Trophoblast cell (in vitro differentiated cells and primary cell): ENCODE data around the gene DRAXIN.

Experiments used
- DNase-seq, 2 donors: peaks; one replicate each; pipeline ENCODE4 v3.0.0-alpha.2; 2016
- H2AFZ ChIP-seq: 2 replicates; pipeline ENCODE4 v1.6.1; 2013; ENCODE audit warnings: low read length, moderate library complexity, mild to moderate bottlenecking; ENCODE audit not compliant: insufficient read depth, poor library complexity
- H2AK5ac ChIP-seq: 2 replicates; pipeline ENCODE4 v1.6.1; 2013; ENCODE audit warnings: mild to moderate bottlenecking, low read length
- H2BK120ac ChIP-seq: 2 replicates; pipeline ENCODE4 v1.6.1; 2013; ENCODE audit warnings: low read length, mild to moderate bottlenecking, moderate library complexity; ENCODE audit not compliant: insufficient read depth, poor library complexity
- H2BK12ac ChIP-seq: 2 replicates; pipeline ENCODE4 v1.6.1; 2013; ENCODE audit warnings: mild to moderate bottlenecking, low read length, moderate library complexity
- H2BK5ac ChIP-seq: 2 replicates; pipeline ENCODE4 v1.6.1; 2013; ENCODE audit warnings: low read length, low read depth, moderate library complexity, mild to moderate bottlenecking; ENCODE audit not compliant: poor library complexity
- H3K14ac ChIP-seq: 2 replicates; pipeline ENCODE4 v1.6.1; 2013; ENCODE audit warnings: mild to moderate bottlenecking, low read length
- H3K18ac ChIP-seq: 2 replicates; pipeline ENCODE4 v1.6.1; 2013; ENCODE audit warnings: mild to moderate bottlenecking, low read length
- H3K23ac ChIP-seq: 2 replicates; pipeline ENCODE4 v1.6.1; 2013; ENCODE audit warnings: low read length
- H3K27ac ChIP-seq: 2 replicates; pipeline ENCODE4 v1.5.1; 2013; ENCODE audit warnings: low read depth, mild to moderate bottlenecking, inconsistent platforms, low read length, moderate library complexity
- H3K27me3 ChIP-seq: 2 replicates; pipeline ENCODE4 v1.6.1; 2013; ENCODE audit warnings: inconsistent platforms, mild to moderate bottlenecking, low read length, moderate library complexity; ENCODE audit not compliant: insufficient read depth
- H3K36me3 ChIP-seq, 2 experiments: 1 replicate in 1 of 2; 2 replicates in 1 of 2; pipeline ENCODE4 v1.6.1; 2013; ENCODE audit warnings: low read length in 2 of 2, mild to moderate bottlenecking in 2 of 2, moderate library complexity in 1 of 2; ENCODE audit not compliant: insufficient read depth in 2 of 2, control insufficient read depth in 1 of 2
- H3K4ac ChIP-seq: 2 replicates; pipeline ENCODE4 v1.6.1; 2013; ENCODE audit warnings: low read depth, mild to moderate bottlenecking, low read length, moderate library complexity
- H3K4me1 ChIP-seq, 2 experiments: 1 replicate in 1 of 2; 2 replicates in 1 of 2; pipeline ENCODE4 v1.6.1; 2013; ENCODE audit warnings: low read length in 2 of 2, mild to moderate bottlenecking in 2 of 2, moderate library complexity in 1 of 2; ENCODE audit not compliant: insufficient read depth in 2 of 2, control insufficient read depth in 1 of 2
- H3K4me2 ChIP-seq: 2 replicates; pipeline ENCODE4 v1.6.1; 2013; ENCODE audit warnings: inconsistent platforms, mild to moderate bottlenecking, low read length, moderate library complexity
- H3K4me3 ChIP-seq: 2 replicates; pipeline ENCODE4 v1.5.1; 2013; ENCODE audit warnings: mild to moderate bottlenecking, low read depth, low read length, inconsistent platforms
- H3K79me1 ChIP-seq: one replicate; pipeline ENCODE4 v1.6.1; 2013; ENCODE audit warnings: low read length
- H3K79me2 ChIP-seq: 2 replicates; pipeline ENCODE4 v1.6.1; 2013; ENCODE audit warnings: low read length, mild to moderate bottlenecking; ENCODE audit not compliant: control insufficient read depth, insufficient read depth, poor library complexity
- H3K9ac ChIP-seq: 2 replicates; pipeline ENCODE4 v1.6.1; 2013; ENCODE audit warnings: mild to moderate bottlenecking, low read length
- H3K9me3 ChIP-seq: 2 replicates; pipeline ENCODE4 v1.6.1; 2013; ENCODE audit warnings: low read depth, mild to moderate bottlenecking, control low read depth, inconsistent platforms, low read length; ENCODE audit not compliant: insufficient read depth
- H4K12ac ChIP-seq: 2 replicates; pipeline ENCODE4 v1.6.1; 2013; ENCODE audit warnings: low read depth, mild to moderate bottlenecking, low read length, moderate library complexity
- H4K8ac ChIP-seq: 2 replicates; pipeline ENCODE4 v1.6.1; 2013; ENCODE audit warnings: low read depth, mild to moderate bottlenecking, low read length, moderate library complexity
- H4K91ac ChIP-seq: one replicate; pipeline ENCODE4 v1.6.1; 2013; ENCODE audit warnings: low read depth, mild to moderate bottlenecking, low read length, moderate library complexity
- WGBS: extraction: QIAGEN DNeasy Blood & Tissue Kit; methylation state at CpG from one replicate; pipeline ENCODE4 v1.1.7; 2013; ENCODE audit warnings: missing lambda C conversion rate; ENCODE audit not compliant: insufficient read length, insufficient coverage; ENCODE audit errors: extremely low coverage; 5-methylcytosine and 5-hydroxymethylcytosine counted together

Gene DRAXIN

GRCh38 chr1:11768821-11769220, 77.3 kb downstream of the DRAXIN start:
- no peak for DNase-seq
- Histone ChIP-seq H3K9ac (no peak overlapping the region), H3K27ac (no peak overlapping the region), H2BK120ac (no peak overlapping the region), H2BK12ac (no peak overlapping the region), H3K36me3 (no peaks in the 10 kb centered on the region), H3K9me3 (no peaks in the 10 kb centered on the region), H4K8ac (no peak overlapping the region), H3K23ac (no peak overlapping the region), H2AFZ (no peak overlapping the region), H3K18ac (no peak overlapping the region), H3K4ac (no peak overlapping the region), H3K79me2 (no peaks in the 10 kb centered on the region), H2BK5ac (no peak overlapping the region), H3K27me3 (no peaks in the 10 kb centered on the region), H3K14ac (no peak overlapping the region), H3K4me2 (no peak overlapping the region), H4K91ac (no peak overlapping the region), H3K4me3 (no peak overlapping the region), H4K12ac (no peak overlapping the region), H3K4me1 (no peaks in the 10 kb centered on the region), H3K79me1 (no peaks in the 10 kb centered on the region), H2AK5ac (no peak overlapping the region)
- WGBS, result no CpG with 5 or more reads among the region's 4 CpGs

- no peaks in the 10 kb centered on the region for H3K27me3 ChIP-seq
- H2AK5ac ChIP-seq, result no peak overlapping the region
- H3K14ac ChIP-seq, result no peak overlapping the region
- no peaks in the 10 kb centered on the region for H3K36me3 ChIP-seq
- DNase-seq, result no peak
- no peak overlapping the region for H4K8ac ChIP-seq
- H3K18ac ChIP-seq, result no peak overlapping the region
- no peak overlapping the region for H3K9ac ChIP-seq
- no peak overlapping the region for H2BK5ac ChIP-seq
- no CpG with 5 or more reads among the region's 4 CpGs for WGBS
- no peak overlapping the region for H3K4ac ChIP-seq
- H3K79me1 ChIP-seq, result no peaks in the 10 kb centered on the region
- no peaks in the 10 kb centered on the region for H3K9me3 ChIP-seq
- H4K91ac ChIP-seq, result no peak overlapping the region
- H2BK120ac ChIP-seq, result no peak overlapping the region
- no peak overlapping the region for H3K27ac ChIP-seq
- no peak overlapping the region for H2BK12ac ChIP-seq
- H3K4me3 ChIP-seq, result no peak overlapping the region
- no peak overlapping the region for H3K23ac ChIP-seq
- H3K79me2 ChIP-seq, result no peaks in the 10 kb centered on the region
- H4K12ac ChIP-seq, result no peak overlapping the region
- H2AFZ ChIP-seq, result no peak overlapping the region
- no peak overlapping the region for H3K4me2 ChIP-seq
- no peaks in the 10 kb centered on the region for H3K4me1 ChIP-seq
Measured at GRCh38 chr1:11769274-11769673, 77.8 kb downstream of the DRAXIN start.

DNA sequence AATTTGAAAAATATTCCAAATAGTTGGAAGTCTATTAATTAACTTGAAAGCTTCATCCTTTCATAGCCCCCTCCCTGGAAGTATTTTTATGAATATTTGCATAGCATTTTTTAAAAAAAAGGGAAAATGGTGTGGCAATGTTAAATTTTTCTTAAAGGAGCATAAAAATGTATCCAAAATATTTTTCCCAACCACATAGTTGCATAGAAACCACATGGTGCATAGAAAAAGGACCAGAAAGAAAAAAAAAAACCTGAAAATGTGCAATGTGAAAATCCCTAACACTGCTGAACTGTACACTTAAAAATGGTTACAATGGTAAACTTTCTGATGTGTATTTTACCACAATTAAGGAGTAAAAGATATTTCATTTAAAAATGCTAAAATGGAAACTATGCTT, 78.5 kb downstream of the DRAXIN start:
- Histone ChIP-seq H3K9me3 (no peaks in the 10 kb centered on the region), H3K4ac (no peak overlapping the region), H3K4me1 (no peaks in the 10 kb centered on the region), H3K79me1 (no peaks in the 10 kb centered on the region), H3K9ac (no peak overlapping the region), H2BK120ac (no peak overlapping the region), H3K14ac (no peak overlapping the region), H3K79me2 (no peaks in the 10 kb centered on the region), H3K18ac (no peak overlapping the region), H3K4me2 (no peak overlapping the region), H4K12ac (no peak overlapping the region), H4K8ac (no peak overlapping the region), H3K27me3 (no peaks in the 10 kb centered on the region), H2AK5ac (no peak overlapping the region), H2BK5ac (no peak overlapping the region), H3K36me3 (no peaks in the 10 kb centered on the region), H4K91ac (no peak overlapping the region), H3K27ac (no peak overlapping the region), H3K23ac (no peak overlapping the region), H2BK12ac (no peak overlapping the region), H2AFZ (no peak overlapping the region), H3K4me3 (no peak overlapping the region)
- DNase-seq, result no peak

- WGBS, result no CpG with 5 or more reads among the region's 11 CpGs
Measured at GRCh38 chr1:11771481-11772043, 80.1 kb downstream of the DRAXIN start.

More at GRCh38 chr1:11771481-11772043, 80.1 kb downstream of the DRAXIN start:
- no peak overlapping the region for H3K23ac ChIP-seq
- no peak overlapping the region for H4K8ac ChIP-seq
- no peaks in the 10 kb centered on the region for H3K79me1 ChIP-seq
- no peak overlapping the region for H2BK120ac ChIP-seq
- H2AFZ ChIP-seq, result no peak overlapping the region
- H2AK5ac ChIP-seq, result no peak overlapping the region
- no peak for DNase-seq
- no peak overlapping the region for H3K4me2 ChIP-seq
- H2BK12ac ChIP-seq, result no peak overlapping the region
- no peaks in the 10 kb centered on the region for H3K27me3 ChIP-seq
- H3K18ac ChIP-seq, result no peak overlapping the region
- H3K4me1 ChIP-seq, result no peaks in the 10 kb centered on the region
- no peak overlapping the region for H3K9ac ChIP-seq
- H4K91ac ChIP-seq, result no peak overlapping the region
- no peaks in the 10 kb centered on the region for H3K36me3 ChIP-seq
- H3K4ac ChIP-seq, result no peak overlapping the region
- H3K9me3 ChIP-seq, result no peaks in the 10 kb centered on the region
- H3K79me2 ChIP-seq, result no peaks in the 10 kb centered on the region
- H3K14ac ChIP-seq, result no peak overlapping the region
- H3K4me3 ChIP-seq, result no peak overlapping the region
- no peak overlapping the region for H3K27ac ChIP-seq
- no peak overlapping the region for H4K12ac ChIP-seq
- no peak overlapping the region for H2BK5ac ChIP-seq
